Peyer's patch (tissue), 4 donors: ENCODE data around the gene AK5. TPM values are rescaled to one million over a fixed set of nuclear protein-coding genes. Genes with fewer than 3 reads are reported as not detected.
"Not testable (repeated sequence)": the region's sequence is repeated elsewhere in the genome, so short reads cannot be mapped to it uniquely, and the experiment has no call there.

Source experiments
- DNase-seq, 3 donors: peaks; one replicate each; pipeline ENCODE4 v3.0.0-alpha.2; 2017 to 2019
- H3K27ac ChIP-seq, 4 donors: fragments of 200-600 bp; sonication (generic); one replicate each; pipeline ENCODE4 v1.5.1; 2016 to 2019
- H3K27me3 ChIP-seq, 2 donors: fragments of 200-600 bp; sonication (generic); one replicate each; pipeline ENCODE4 v1.5.1; 2019
- H3K36me3 ChIP-seq, 3 donors: fragments of 200-600 bp; sonication (generic); one replicate each; pipeline ENCODE4 v1.5.1; 2016 to 2019
- H3K4me1 ChIP-seq, 4 donors: fragments of 200-600 bp; sonication (generic); one replicate each; pipeline ENCODE4 v1.5.1; 2016 to 2019
- H3K4me3 ChIP-seq, 4 donors: fragments of 200-600 bp; sonication (generic); 1 replicate in 3 of 4; 2 replicates in 1 of 4; pipeline ENCODE4 v1.5.1; 2016 to 2019; ENCODE audit warnings: mild to moderate bottlenecking in 1 of 4
- H3K9me3 ChIP-seq, 4 donors: fragments of 200-600 bp; sonication (generic); one replicate each; pipeline ENCODE4 v1.5.1; 2016 to 2019; ENCODE audit warnings: mild to moderate bottlenecking in 1 of 4
- CTCF ChIP-seq, 6 experiments: fragments of 450-650 bp in 4 of 6; fragments of 200-600 bp in 2 of 6; sonication (generic) in 1 of 6; IDR thresholded peaks; one replicate each; pipeline ENCODE4 v1.5.1; 2017 to 2019; ENCODE audit warnings: antibody characterized with exemption in 6 of 6, mild to moderate bottlenecking in 3 of 6, moderate library complexity in 1 of 6
- POLR2A ChIP-seq, 2 donors: fragments of 450-650 bp; IDR thresholded peaks; one replicate each; pipeline ENCODE4 v1.5.1; 2017; ENCODE audit warnings: antibody characterized with exemption in 2 of 2, mild to moderate bottlenecking in 2 of 2, moderate library complexity in 2 of 2
- total RNA-seq, 4 donors: library from RNA; depleted of rRNA; stranded (reverse); fragments of >200 nt; gene quantifications; one replicate each; pipeline ENCODE4 v1.1.0, GENCODE V29; 2016

The AK5 gene
- total RNA-seq, 4 donors from 2014 or later = 5.3 to 12.4 TPM; not detected in 2

- Histone ChIP-seq H3K4me1 (no peaks in the 10 kb centered on the region), H3K4me3 (no peak overlapping the region), H3K36me3 (no peaks in the 10 kb centered on the region), H3K27ac (no peak overlapping the region), H3K9me3 (no peaks in the 10 kb centered on the region), H3K27me3 (no peaks in the 10 kb centered on the region)
- no peak for DNase-seq
- TF ChIP-seq CTCF (IDR thresholded peaks at IDR 0.05) = no peak
- TF ChIP-seq POLR2A (IDR thresholded peaks at IDR 0.05) = no peak
These were observed 123.4 kb downstream of the AK5 start for GRCh38 chr1:77405186-77405585.

- DNase-seq = no peak
- Histone ChIP-seq H3K9me3 (no peaks in the 10 kb centered on the region), H3K27ac (no peak overlapping the region), H3K27me3 (no peaks in the 10 kb centered on the region), H3K4me1 (no peaks in the 10 kb centered on the region), H3K36me3 (no peaks in the 10 kb centered on the region), H3K4me3 (no peak overlapping the region)
- no peak for TF ChIP-seq CTCF (IDR thresholded peaks at IDR 0.05)
- TF ChIP-seq POLR2A (IDR thresholded peaks at IDR 0.05) = no peak
These were observed 124.8 kb downstream of the AK5 start for GRCh38 chr1:77406661-77407060.

GRCh38 chr1:77407738-77408375, 126.0 kb downstream of the AK5 start:
- Histone ChIP-seq H3K27me3 (no peaks in the 10 kb centered on the region), H3K27ac (no peak overlapping the region), H3K36me3 (no peaks in the 10 kb centered on the region), H3K4me1 (no peaks in the 10 kb centered on the region), H3K4me3 (no peak overlapping the region), H3K9me3 (no peaks in the 10 kb centered on the region)
- DNase-seq = no peak
- no peak for TF ChIP-seq POLR2A (IDR thresholded peaks at IDR 0.05)
- no peak for TF ChIP-seq CTCF (IDR thresholded peaks at IDR 0.05)

GRCh38 chr1:77408933-77409332, 127.1 kb downstream of the AK5 start:
- H3K27ac ChIP-seq, H3K4me1 ChIP-seq, H3K9me3 ChIP-seq, H3K4me3 ChIP-seq, DNase-seq, H3K27me3 ChIP-seq, H3K36me3 ChIP-seq: not testable (repeated sequence)

- no peaks in the 10 kb centered on the region for H3K9me3 ChIP-seq
- TF ChIP-seq POLR2A (IDR thresholded peaks at IDR 0.05) (no peak), CTCF (IDR thresholded peaks at IDR 0.05) (no peak)
- H3K4me3 ChIP-seq = no peak overlapping the region
- H3K27ac ChIP-seq = no peak overlapping the region
- H3K4me1 ChIP-seq = no peaks in the 10 kb centered on the region
- no peaks in the 10 kb centered on the region for H3K27me3 ChIP-seq
- DNase-seq = no peak
- H3K36me3 ChIP-seq = no peaks in the 10 kb centered on the region
These were observed 130.4 kb downstream of the AK5 start for GRCh38 chr1:77412069-77412819.

- Histone ChIP-seq H3K4me3 (no peak overlapping the region), H3K36me3 (no peaks in the 10 kb centered on the region), H3K27ac (no peak overlapping the region), H3K9me3 (no peaks in the 10 kb centered on the region), H3K27me3 (no peaks in the 10 kb centered on the region), H3K4me1 (no peaks in the 10 kb centered on the region)
- no peak for DNase-seq
- TF ChIP-seq POLR2A (IDR thresholded peaks at IDR 0.05) (no peak), CTCF (IDR thresholded peaks at IDR 0.05) (no peak)
These were observed 131.2 kb downstream of the AK5 start for GRCh38 chr1:77412820-77413530.
